MCF 10A (cell line): Measurements from ENCODE around the gene HES3. TPM values are rescaled to one million over a fixed set of nuclear protein-coding genes. Genes with fewer than 3 reads are reported as not detected.

Experiments used
- BruUV-seq: library from RNA; stranded (reverse); fragments of 400-500 nt; replicated peaks from 2 replicates; lab custom pipeline; 2021; lab: Mats Ljungman, UMichigan
- CTCF ChIA-PET: fragments of 300-600 bp; sonication (Branson Sonifier 250); formaldehyde crosslinking; extraction: SDS; loops from one replicate; lab custom pipeline; 2021; ENCODE audit warnings: antibody characterized with exemption, inconsistent platforms; lab: Yijun Ruan, JAX
- POLR2A ChIA-PET: fragments of 300-600, 350-650 bp; sonication (Branson Sonifier 250); formaldehyde crosslinking; extraction: SDS; loops from one replicate; lab custom pipeline; 2020; ENCODE audit warnings: antibody characterized with exemption, inconsistent platforms; lab: Yijun Ruan, JAX
- DNase-seq: peaks from one replicate; pipeline ENCODE4 v3.0.0-alpha.2; 2018; ENCODE audit not compliant: unreplicated experiment
- H3K27ac Mint-ChIP-seq: one replicate; pipeline ENCODE4 v1.8.0; 2022; ENCODE audit warnings: mild to moderate bottlenecking, low read depth, mixed read lengths; ENCODE audit not compliant: unreplicated experiment
- H3K27me3 Mint-ChIP-seq: one replicate; pipeline ENCODE4 v1.8.0; 2022; ENCODE audit warnings: mixed read lengths; ENCODE audit not compliant: insufficient read depth, unreplicated experiment
- H3K36me3 Mint-ChIP-seq: one replicate; pipeline ENCODE4 v1.8.0; 2022; ENCODE audit warnings: mild to moderate bottlenecking, moderate library complexity, mixed read lengths; ENCODE audit not compliant: insufficient read depth, unreplicated experiment
- H3K4me1 Mint-ChIP-seq: one replicate; pipeline ENCODE4 v1.8.0; 2022; ENCODE audit warnings: mixed read lengths; ENCODE audit not compliant: insufficient read depth, unreplicated experiment
- H3K4me3 Mint-ChIP-seq: one replicate; pipeline ENCODE4 v1.8.0; 2022; ENCODE audit warnings: mild to moderate bottlenecking, moderate library complexity, mixed read lengths; ENCODE audit not compliant: unreplicated experiment
- H3K9me3 Mint-ChIP-seq: one replicate; pipeline ENCODE4 v1.8.0; 2022; ENCODE audit warnings: mixed read lengths; ENCODE audit not compliant: unreplicated experiment
- intact Hi-C: fragments of 100-400 bp; cut with micrococcal nuclease; formaldehyde crosslinking; loops from 2 replicates; pipeline ENCODE4 v1.14.1; 2022
- total RNA-seq: library from RNA; stranded (reverse); gene quantifications from 2 replicates; pipeline ENCODE4 v1.2.3, GENCODE V29; 2022
- TF ChIP-seq, protein P1 (sequence below): fragments of 200-600 bp; IDR thresholded peaks from one replicate; pipeline ENCODE4 v1.8.0; 2022; ENCODE audit warnings: antibody characterized with exemption, mild to moderate bottlenecking; ENCODE audit not compliant: unreplicated experiment

HES3 gene
- total RNA-seq, 1 experiment from 2014 or later, result not detected

DNA sequence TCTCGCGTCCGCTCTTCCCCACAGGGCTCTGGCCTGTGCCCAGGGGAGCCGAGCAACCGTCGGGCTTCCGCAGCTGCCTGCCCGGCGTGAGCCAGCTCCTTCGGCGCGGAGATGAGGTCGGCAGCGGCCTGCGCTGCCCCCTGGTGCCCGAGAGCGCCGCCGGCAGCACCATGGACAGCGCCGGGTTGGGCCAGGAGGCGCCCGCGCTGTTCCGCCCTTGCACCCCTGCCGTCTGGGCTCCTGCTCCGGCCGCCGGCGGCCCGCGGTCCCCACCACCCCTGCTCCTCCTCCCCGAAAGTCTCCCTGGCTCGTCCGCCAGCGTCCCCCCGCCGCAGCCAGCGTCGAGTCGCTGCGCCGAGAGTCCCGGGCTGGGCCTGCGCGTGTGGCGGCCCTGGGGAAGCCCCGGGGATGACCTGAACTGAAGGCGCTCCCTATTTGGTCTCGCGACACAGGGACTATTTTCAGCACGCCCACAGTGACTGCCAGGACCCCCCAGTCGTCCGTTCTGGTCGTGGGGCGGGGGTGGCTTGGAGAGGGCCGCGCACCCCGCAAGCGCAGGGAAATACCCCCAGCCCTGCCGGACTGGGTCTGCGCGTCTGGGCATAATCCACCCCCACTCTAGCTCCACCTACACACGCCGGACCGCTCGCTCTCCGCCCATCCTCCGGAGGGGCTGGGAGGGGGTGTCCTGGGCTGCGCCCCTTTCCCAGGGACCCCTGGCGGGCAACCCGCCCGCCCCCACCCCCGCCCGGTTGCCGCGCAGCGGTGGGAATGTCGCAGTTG is 1.3 kb downstream of the HES3 start:
- intact Hi-C loops, result loop anchor here (1.0 kb wide), 2 partner anchors 137 to 192 kb away; no protein-coding TSS in a partner anchor
- Mint-ChIP-seq H3K36me3 (no peaks in the 10 kb centered on the region), H3K4me3 (peak overlapping the region; percentile 10), H3K27me3 (peaks cover 30% of the 10 kb centered on the region), H3K4me1 (peaks cover 5% of the 10 kb centered on the region), H3K9me3 (no peaks in the 10 kb centered on the region), H3K27ac (no peak overlapping the region)
- ChIA-PET CTCF (interaction anchor here (0.6 to 6.6 kb wide), 33 partner anchors 10 to 423 kb away, joined by 3 to 88 read pairs (median 5); partner anchors contain the start of gene ICMT), POLR2A (interaction anchor here (0.5 to 1.5 kb wide), 3 partner anchors 10 to 115 kb away, joined by 3 to 9 read pairs (median 4); partner anchors contain the start of gene ICMT)
- no TSS peak for BruUV-seq
- TF ChIP-seq, protein P1, sequence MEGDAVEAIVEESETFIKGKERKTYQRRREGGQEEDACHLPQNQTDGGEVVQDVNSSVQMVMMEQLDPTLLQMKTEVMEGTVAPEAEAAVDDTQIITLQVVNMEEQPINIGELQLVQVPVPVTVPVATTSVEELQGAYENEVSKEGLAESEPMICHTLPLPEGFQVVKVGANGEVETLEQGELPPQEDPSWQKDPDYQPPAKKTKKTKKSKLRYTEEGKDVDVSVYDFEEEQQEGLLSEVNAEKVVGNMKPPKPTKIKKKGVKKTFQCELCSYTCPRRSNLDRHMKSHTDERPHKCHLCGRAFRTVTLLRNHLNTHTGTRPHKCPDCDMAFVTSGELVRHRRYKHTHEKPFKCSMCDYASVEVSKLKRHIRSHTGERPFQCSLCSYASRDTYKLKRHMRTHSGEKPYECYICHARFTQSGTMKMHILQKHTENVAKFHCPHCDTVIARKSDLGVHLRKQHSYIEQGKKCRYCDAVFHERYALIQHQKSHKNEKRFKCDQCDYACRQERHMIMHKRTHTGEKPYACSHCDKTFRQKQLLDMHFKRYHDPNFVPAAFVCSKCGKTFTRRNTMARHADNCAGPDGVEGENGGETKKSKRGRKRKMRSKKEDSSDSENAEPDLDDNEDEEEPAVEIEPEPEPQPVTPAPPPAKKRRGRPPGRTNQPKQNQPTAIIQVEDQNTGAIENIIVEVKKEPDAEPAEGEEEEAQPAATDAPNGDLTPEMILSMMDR, result peak; percentile 91
- DNase-seq, result peak; percentile 75

DNA sequence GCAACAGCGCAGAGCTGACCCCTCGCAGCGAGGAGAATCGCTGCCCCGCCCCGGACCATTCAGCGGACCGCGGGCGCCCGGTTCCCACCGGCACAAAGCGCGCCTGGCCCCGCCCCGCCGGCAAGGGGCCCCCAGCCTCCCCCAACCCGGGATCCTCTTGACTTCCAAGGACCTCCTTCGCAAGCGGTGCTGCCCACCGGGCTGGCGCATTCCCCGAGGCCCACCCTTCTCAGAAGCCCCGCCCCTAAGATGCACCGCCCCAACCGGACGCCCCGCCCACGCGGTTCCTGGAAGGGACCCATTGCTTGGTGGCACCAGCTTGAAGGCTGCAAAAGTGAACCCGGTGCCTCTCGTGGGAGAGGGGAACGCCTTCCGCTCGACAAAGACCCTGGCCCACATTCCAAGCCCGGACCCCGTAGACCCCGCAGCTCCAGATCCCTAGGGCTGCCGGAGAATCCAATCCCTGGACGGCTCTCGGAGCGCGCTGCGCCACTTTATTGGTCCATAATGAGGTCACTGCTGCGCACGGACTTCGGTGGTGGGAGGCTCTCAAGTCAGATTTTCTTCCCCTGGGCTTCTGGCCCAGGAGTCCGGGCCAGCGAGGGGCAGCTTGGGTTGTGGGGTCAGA is 2.0 kb downstream of the HES3 start:
- Mint-ChIP-seq H3K27ac (no peak overlapping the region), H3K4me1 (peaks cover 5% of the 10 kb centered on the region), H3K9me3 (no peaks in the 10 kb centered on the region), H3K36me3 (no peaks in the 10 kb centered on the region), H3K4me3 (peak overlapping the region; percentile 28), H3K27me3 (peaks cover 27% of the 10 kb centered on the region)
- no TSS peak for BruUV-seq
- no peak for DNase-seq
- POLR2A ChIA-PET, result interaction anchor here (0.9 to 1.5 kb wide), 3 partner anchors 11 to 97 kb away, joined by 3 to 9 read pairs (median 4); partner anchors contain the start of gene ICMT
- TF ChIP-seq, protein P1, result no peak
- CTCF ChIA-PET, result interaction anchor here (0.5 to 6.6 kb wide), 53 partner anchors 8 to 387 kb away, joined by 3 to 88 read pairs (median 5); partner anchors contain the start of genes ICMT and RNF207
- intact Hi-C loops, result loop anchor here (1.0 to 2.0 kb wide), 7 partner anchors 35 to 229 kb away; no protein-coding TSS in a partner anchor

- POLR2A ChIA-PET, result interaction anchor here (0.9 to 1.5 kb wide), 4 partner anchors 11 to 155 kb away, joined by 3 to 9 read pairs (median 4); partner anchors contain the start of gene ICMT
- CTCF ChIA-PET, result interaction anchor here (0.5 to 6.6 kb wide), 76 partner anchors 9 to 386 kb away, joined by 3 to 88 read pairs (median 4); partner anchors contain the start of genes ICMT and RNF207
- no peaks in the 10 kb centered on the region for H3K9me3 Mint-ChIP-seq
- H3K27me3 Mint-ChIP-seq, result peaks cover 19% of the 10 kb centered on the region
- TF ChIP-seq, protein P1, result peak; percentile 98
- peak overlapping the region; percentile 28 for H3K4me3 Mint-ChIP-seq
- peaks cover 5% of the 10 kb centered on the region for H3K4me1 Mint-ChIP-seq
- no peaks in the 10 kb centered on the region for H3K36me3 Mint-ChIP-seq
- intact Hi-C loops, result loop anchor here (1.0 to 2.0 kb wide), 5 partner anchors 35 to 228 kb away; no protein-coding TSS in a partner anchor
- DNase-seq, result peak; percentile 72
- BruUV-seq, result no TSS peak
- H3K27ac Mint-ChIP-seq, result no peak overlapping the region
Observed at GRCh38 chr1:6246497-6247467, 2.8 kb downstream of the HES3 start.
